OCI-LY1 (cell line): Measurements from ENCODE around the gene PXDC1.

Source experiments
- H2AFZ ChIP-seq: fragments of 200-600 bp; sonication (generic), shearing (Covaris generic); 2 replicates; pipeline ENCODE4 v1.6.0; 2014; ENCODE audit warnings: antibody characterized with exemption, mild to moderate bottlenecking, low read length
- H3F3A ChIP-seq: fragments of 200-600 bp; sonication (generic), shearing (Covaris generic); 2 replicates; pipeline ENCODE4 v1.6.0; 2014; ENCODE audit warnings: mild to moderate bottlenecking, antibody characterized with exemption, low read length, moderate library complexity; ENCODE audit not compliant: insufficient read depth
- H3K27ac ChIP-seq: fragments of 200-600 bp; sonication (generic); 2 replicates; pipeline ENCODE4 v1.5.1; 2014; ENCODE audit warnings: low read length, mixed run types, mild to moderate bottlenecking, low read depth; ENCODE audit not compliant: poor library complexity, severe bottlenecking
- H3K27me3 ChIP-seq: fragments of 200-600 bp; sonication (generic); 2 replicates; pipeline ENCODE4 v1.6.0; 2014; ENCODE audit warnings: antibody characterized with exemption, mild to moderate bottlenecking, low read length, moderate library complexity; ENCODE audit not compliant: insufficient read depth
- H3K36me3 ChIP-seq: fragments of 200-600 bp; sonication (generic); 2 replicates; pipeline ENCODE4 v1.6.1; 2014; ENCODE audit warnings: mild to moderate bottlenecking, antibody characterized with exemption, low read length, moderate library complexity, mixed read lengths; ENCODE audit not compliant: insufficient read depth
- H3K4me1 ChIP-seq: fragments of 200-600 bp; sonication (generic); 2 replicates; pipeline ENCODE4 v1.5.1; 2014; ENCODE audit warnings: mild to moderate bottlenecking, low read length, moderate library complexity; ENCODE audit not compliant: insufficient read depth, severe bottlenecking
- H3K4me2 ChIP-seq: fragments of 200-600 bp; sonication (generic), shearing (Covaris generic); 2 replicates; pipeline ENCODE4 v1.6.1; 2014; ENCODE audit warnings: low read length
- H3K4me3 ChIP-seq: fragments of 200-600 bp; sonication (generic); 2 replicates; pipeline ENCODE4 v1.5.1; 2014; ENCODE audit warnings: low read length, low read depth, mild to moderate bottlenecking, mixed read lengths; ENCODE audit not compliant: poor library complexity, severe bottlenecking
- H3K79me2 ChIP-seq: fragments of 200-600 bp; shearing (Covaris generic); 2 replicates; pipeline ENCODE4 v1.6.1; 2016; ENCODE audit warnings: mixed run types, low read length, mixed read lengths; ENCODE audit not compliant: insufficient read depth
- H3K9ac ChIP-seq: fragments of 200-600 bp; sonication (generic), shearing (Covaris generic); 2 replicates; pipeline ENCODE4 v1.6.1; 2014; ENCODE audit warnings: mild to moderate bottlenecking, low read length, mixed read lengths
- H3K9me2 ChIP-seq: fragments of 200-600 bp; sonication (generic), shearing (Covaris generic); 2 replicates; pipeline ENCODE4 v1.6.1; 2014; ENCODE audit warnings: low read depth, mild to moderate bottlenecking, low read length, mixed read lengths
- H3K9me3 ChIP-seq: fragments of 200-600 bp; shearing (Covaris generic); 2 replicates; pipeline ENCODE4 v1.6.1; 2014; ENCODE audit warnings: low read length, mixed read lengths
- H4K20me1 ChIP-seq: fragments of 200-600 bp; sonication (generic), shearing (Covaris generic); 2 replicates; pipeline ENCODE4 v1.6.0; 2016; ENCODE audit warnings: mild to moderate bottlenecking, low read length; ENCODE audit not compliant: insufficient read depth
- CTCF ChIP-seq: fragments of 200-600 bp; sonication (generic), shearing (Covaris generic); IDR thresholded peaks from 2 replicates; pipeline ENCODE4 v1.5.1; 2017; ENCODE audit warnings: mild to moderate bottlenecking, antibody characterized with exemption, low read length, moderate library complexity, mixed read lengths
- EZH2 ChIP-seq: fragments of 200-600 bp; sonication (generic), shearing (Covaris generic); IDR thresholded peaks from 2 replicates; pipeline ENCODE4 v1.8.0; 2017; ENCODE audit warnings: borderline replicate concordance, mixed run types, mild to moderate bottlenecking, antibody characterized with exemption, low read length, moderate library complexity, mixed read lengths

The PXDC1 gene

GRCh38 chr6:3764516-3765335 lies 13.2 kb upstream of the PXDC1 start:
- Histone ChIP-seq H3K36me3 (no peaks in the 10 kb centered on the region), H3K4me2 (no peak overlapping the region), H3K4me1 (no peaks in the 10 kb centered on the region), H2AFZ (no peak overlapping the region), H3K27ac (no peak overlapping the region), H3K79me2 (no peaks in the 10 kb centered on the region), H4K20me1 (no peaks in the 10 kb centered on the region), H3F3A (no peaks in the 10 kb centered on the region), H3K4me3 (no peak overlapping the region), H3K9me3 (no peaks in the 10 kb centered on the region), H3K9ac (no peak overlapping the region), H3K9me2 (no peaks in the 10 kb centered on the region), H3K27me3 (peaks cover 7% of the 10 kb centered on the region; the same call in 1 of the 2 replicates)
- TF ChIP-seq EZH2, result no peak
- TF ChIP-seq CTCF, result no peak

- no peaks in the 10 kb centered on the region for H3K36me3 ChIP-seq
- no peaks in the 10 kb centered on the region for H3K4me1 ChIP-seq
- H2AFZ ChIP-seq, result no peak overlapping the region
- no peaks in the 10 kb centered on the region for H3K9me2 ChIP-seq
- H3K9me3 ChIP-seq, result no peaks in the 10 kb centered on the region
- no peak for TF ChIP-seq CTCF
- no peak for TF ChIP-seq EZH2
- peaks cover 7% of the 10 kb centered on the region; the same call in 1 of the 2 replicates for H3K27me3 ChIP-seq
- H3K4me3 ChIP-seq, result no peak overlapping the region
- no peak overlapping the region for H3K9ac ChIP-seq
- H3K4me2 ChIP-seq, result no peak overlapping the region
- no peaks in the 10 kb centered on the region for H3F3A ChIP-seq
- no peaks in the 10 kb centered on the region for H3K79me2 ChIP-seq
- H3K27ac ChIP-seq, result no peak overlapping the region
- no peaks in the 10 kb centered on the region for H4K20me1 ChIP-seq
Observed at GRCh38 chr6:3762852-3763251, 11.3 kb upstream of the PXDC1 start.

GRCh38 chr6:3762359-3762758 lies 10.8 kb upstream of the PXDC1 start:
- Histone ChIP-seq H3K4me2 (no peak overlapping the region), H3K4me3 (no peak overlapping the region), H4K20me1 (no peaks in the 10 kb centered on the region), H3K9me2 (no peaks in the 10 kb centered on the region), H3K4me1 (no peaks in the 10 kb centered on the region), H2AFZ (no peak overlapping the region), H3K79me2 (no peaks in the 10 kb centered on the region), H3K27ac (no peak overlapping the region), H3K36me3 (no peaks in the 10 kb centered on the region), H3K9ac (no peak overlapping the region), H3F3A (no peaks in the 10 kb centered on the region), H3K27me3 (peaks cover 7% of the 10 kb centered on the region; the same call in 1 of the 2 replicates), H3K9me3 (no peaks in the 10 kb centered on the region)
- TF ChIP-seq EZH2 (no peak), CTCF (no peak)
